HEK293T (cell line): Measurements from ENCODE around the gene TMEM95.

Source experiments
- CTCF ChIA-PET: fragments of 350-600 bp; formaldehyde crosslinking; extraction: SDS; loops from one replicate; lab custom pipeline; 2021; ENCODE audit warnings: antibody characterized with exemption, inconsistent platforms; lab: Yijun Ruan, JAX
- POLR2A ChIA-PET: fragments of 350-600 bp; formaldehyde crosslinking; extraction: SDS; loops from one replicate; lab custom pipeline; 2020; ENCODE audit warnings: antibody characterized with exemption, inconsistent platforms; lab: Yijun Ruan, JAX
- DNase-seq: peaks from one replicate; pipeline ENCODE4 v3.0.0; 2012; ENCODE audit warnings: mixed read lengths; ENCODE audit errors: extremely low spot score
- ARNT ChIP-seq: fragments of 450-650 bp; IDR thresholded peaks from 2 replicates; pipeline ENCODE4 v1.6.1; 2017; ENCODE audit warnings: mild to moderate bottlenecking
- BHLHE40 ChIP-seq: fragments of 450-650 bp; IDR thresholded peaks from 2 replicates; pipeline ENCODE4 v1.6.1; 2016; ENCODE audit warnings: mild to moderate bottlenecking, moderate library complexity, borderline replicate concordance
- CTBP1 ChIP-seq: fragments of 450-650 bp; IDR thresholded peaks from 2 replicates; pipeline ENCODE4 v1.6.1; 2016; ENCODE audit warnings: borderline replicate concordance
- ELF4 ChIP-seq: fragments of 450-650 bp; IDR thresholded peaks from 2 replicates; pipeline ENCODE4 v1.6.1; 2017; ENCODE audit warnings: antibody characterized with exemption
- FOXA1 ChIP-seq: fragments of 450-650 bp; IDR thresholded peaks from 2 replicates; pipeline ENCODE4 v1.6.1; 2016; ENCODE audit warnings: mild to moderate bottlenecking
- FOXK2 ChIP-seq: fragments of 450-650 bp; IDR thresholded peaks from 2 replicates; pipeline ENCODE4 v1.6.1; 2016; ENCODE audit warnings: mild to moderate bottlenecking
- FOXM1 ChIP-seq: fragments of 450-650 bp; IDR thresholded peaks from 2 replicates; pipeline ENCODE4 v1.6.1; 2017; ENCODE audit warnings: mild to moderate bottlenecking, borderline replicate concordance
- HDGF ChIP-seq: fragments of 450-650 bp; IDR thresholded peaks from 2 replicates; pipeline ENCODE4 v1.6.1; 2017; ENCODE audit warnings: antibody characterized with exemption, borderline replicate concordance
- L3MBTL2 ChIP-seq: fragments of 450-650 bp; conservative IDR thresholded peaks from 2 replicates; pipeline ENCODE4 v1.6.1; 2016; ENCODE audit warnings: mild to moderate bottlenecking
- LEF1 ChIP-seq: fragments of 450-650 bp; IDR thresholded peaks from 2 replicates; pipeline ENCODE4 v1.6.1; 2017; ENCODE audit warnings: mild to moderate bottlenecking, borderline replicate concordance
- NFRKB ChIP-seq: fragments of 450-650 bp; IDR thresholded peaks from 2 replicates; pipeline ENCODE4 v1.6.1; 2016; ENCODE audit warnings: mild to moderate bottlenecking, moderate library complexity
- SP1 ChIP-seq: fragments of 450-650 bp; IDR thresholded peaks from 2 replicates; pipeline ENCODE4 v1.6.1; 2017
- SUZ12 ChIP-seq: fragments of 450-650 bp; IDR thresholded peaks from 2 replicates; pipeline ENCODE4 v1.6.1; 2016; ENCODE audit warnings: mild to moderate bottlenecking
- TARDBP ChIP-seq: fragments of 450-650 bp; IDR thresholded peaks from 2 replicates; pipeline ENCODE4 v1.6.1; 2016
- ZNF384 ChIP-seq: fragments of 450-650 bp; IDR thresholded peaks from 2 replicates; pipeline ENCODE4 v1.6.1; 2016
- TF ChIP-seq, protein P1 (sequence below): fragments of 450-650 bp; IDR thresholded peaks from 2 replicates; pipeline ENCODE4 v1.6.1; 2016

The TMEM95 gene

GRCh38 chr17:7312432-7313087 lies 42.4 kb upstream of the TMEM95 start:
- DNase-seq, result no peak
- no peak for TF ChIP-seq CTBP1
- no peak for TF ChIP-seq L3MBTL2
- no peak for TF ChIP-seq NFRKB
- TF ChIP-seq HDGF, result no peak
- ChIA-PET CTCF (interaction anchor here (1.2 to 1.4 kb wide), 2 partner anchors 12 to 248 kb away, joined by 3 to 5 read pairs; no protein-coding TSS in a partner anchor), POLR2A (interaction anchor here (0.8 to 6.4 kb wide), 6 partner anchors 15 to 71 kb away, joined by 3 to 56 read pairs (median 4); partner anchors contain the start of gene NEURL4)

GRCh38 chr17:7313088-7313889 lies 41.7 kb upstream of the TMEM95 start:
- peak; percentile 33 for DNase-seq
- TF ChIP-seq FOXM1 (no peak), ZNF384 (no peak), ELF4 (no peak), CTBP1 (no peak), L3MBTL2 (no peak), NFRKB (no peak), BHLHE40 (no peak; the same call in 1 of the 2 replicates), HDGF (no peak), FOXK2 (no peak), LEF1 (no peak), SP1 (no peak), FOXA1 (no peak), SUZ12 (no peak), TARDBP (no peak), ARNT (no peak)
- TF ChIP-seq, protein P1, sequence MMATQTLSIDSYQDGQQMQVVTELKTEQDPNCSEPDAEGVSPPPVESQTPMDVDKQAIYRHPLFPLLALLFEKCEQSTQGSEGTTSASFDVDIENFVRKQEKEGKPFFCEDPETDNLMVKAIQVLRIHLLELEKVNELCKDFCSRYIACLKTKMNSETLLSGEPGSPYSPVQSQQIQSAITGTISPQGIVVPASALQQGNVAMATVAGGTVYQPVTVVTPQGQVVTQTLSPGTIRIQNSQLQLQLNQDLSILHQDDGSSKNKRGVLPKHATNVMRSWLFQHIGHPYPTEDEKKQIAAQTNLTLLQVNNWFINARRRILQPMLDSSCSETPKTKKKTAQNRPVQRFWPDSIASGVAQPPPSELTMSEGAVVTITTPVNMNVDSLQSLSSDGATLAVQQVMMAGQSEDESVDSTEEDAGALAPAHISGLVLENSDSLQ, result no peak
- POLR2A ChIA-PET, result interaction anchor here (0.8 to 6.4 kb wide), 7 partner anchors 15 to 92 kb away, joined by 3 to 56 read pairs (median 6); partner anchors contain the start of genes GABARAP and NEURL4
- CTCF ChIA-PET, result interaction anchor here (1.2 to 1.4 kb wide), 3 partner anchors 12 to 247 kb away, joined by 3 to 5 read pairs (median 3); partner anchors contain the start of gene NEURL4

- CTCF ChIA-PET, result interaction anchor here (1.2 to 1.4 kb wide), 3 partner anchors 11 to 246 kb away, joined by 3 to 5 read pairs (median 3); partner anchors contain the start of gene NEURL4
Observed at GRCh38 chr17:7313890-7314718, 40.9 kb upstream of the TMEM95 start.

GRCh38 chr17:7314719-7315569 lies 40.0 kb upstream of the TMEM95 start, which contains the start of gene GPS2:
Gene GPS2 (minus strand): TSS chr17:7315360. CDS start chr17:7315052, 308 bp downstream.
- CTCF ChIA-PET, result interaction anchor here (0.7 kb wide), 1 partner anchor 10 kb away, joined by 4 read pairs; no protein-coding TSS in a partner anchor

More at GRCh38 chr17:7313890-7314718, 40.9 kb upstream of the TMEM95 start:
- DNase-seq, result no peak
- TF ChIP-seq L3MBTL2, result no peak; the same call in 1 of the 2 replicates
- TF ChIP-seq ARNT, result no peak
- TF ChIP-seq FOXM1, result no peak
- POLR2A ChIA-PET, result interaction anchor here (0.6 to 6.4 kb wide), 8 partner anchors 14 to 93 kb away, joined by 3 to 56 read pairs (median 5); partner anchors contain the start of genes GABARAP, NEURL4, SLC2A4 and TMEM256

DNA sequence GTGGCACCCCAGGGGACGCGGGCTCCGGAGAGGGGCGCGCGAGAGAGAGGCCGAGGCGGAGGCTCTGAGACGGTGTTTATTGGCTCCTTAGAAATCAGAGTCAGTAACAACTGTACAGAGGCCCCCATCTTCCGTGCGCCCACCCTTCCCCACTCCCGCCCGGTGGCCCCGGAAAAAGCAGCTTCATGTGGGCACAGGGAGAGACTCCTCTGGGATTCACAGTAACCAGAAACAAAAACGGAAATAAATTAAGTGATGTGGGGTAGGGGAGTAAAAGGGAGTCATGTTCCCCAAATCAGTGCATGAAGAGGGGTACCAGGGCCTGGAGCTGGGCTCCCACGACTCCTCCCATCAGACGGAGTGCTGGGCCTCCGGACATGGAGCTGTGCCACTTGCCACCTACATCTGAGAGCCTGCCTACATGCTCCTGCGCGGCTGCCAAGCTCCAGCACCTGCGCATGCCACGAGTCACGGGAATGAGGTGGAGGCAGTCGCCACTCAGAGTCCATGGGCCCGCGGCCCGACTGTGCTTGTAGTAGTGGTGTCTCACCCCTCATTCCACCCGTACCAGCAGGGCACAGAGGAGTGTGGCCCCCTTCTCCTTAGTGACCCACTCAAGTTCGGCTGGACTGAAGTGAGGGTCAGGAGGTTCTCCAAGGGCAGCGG lies 39.3 kb upstream of the TMEM95 start:
- TF ChIP-seq SP1, result no peak
- no peak for TF ChIP-seq CTBP1
- no peak for TF ChIP-seq ZNF384
- TF ChIP-seq, protein P1, result no peak
- no peak for TF ChIP-seq TARDBP
- no peak for TF ChIP-seq ELF4
- TF ChIP-seq FOXM1, result no peak
- TF ChIP-seq HDGF, result no peak
- TF ChIP-seq NFRKB, result no peak
- no peak for TF ChIP-seq BHLHE40
- no peak for TF ChIP-seq FOXK2
- TF ChIP-seq LEF1, result no peak
- no peak for TF ChIP-seq L3MBTL2
- ChIA-PET CTCF (interaction anchor here (0.7 kb wide), 1 partner anchor 9 kb away, joined by 4 read pairs; no protein-coding TSS in a partner anchor), POLR2A (interaction anchor here (6.4 kb wide), 1 partner anchor 12 kb away, joined by 56 read pairs; the partner anchor contains the start of gene NEURL4)
- DNase-seq, result no peak

More at GRCh38 chr17:7314719-7315569, 40.0 kb upstream of the TMEM95 start, which contains the start of gene GPS2:
- TF ChIP-seq ELF4 (peak; percentile 83), ARNT (peak; percentile 50; the same call in 1 of the 2 replicates), L3MBTL2 (peak; percentile 68), FOXA1 (no peak), HDGF (peak; percentile 80; the same call in 1 of the 2 replicates)
- POLR2A ChIA-PET, result interaction anchor here (0.6 to 6.4 kb wide), 5 partner anchors 13 to 94 kb away, joined by 4 to 56 read pairs (median 7); partner anchors contain the start of genes NEURL4, SLC2A4 and TMEM256
- peak; percentile 92 for DNase-seq
